D721Med (cell line): ENCODE measurements around the gene SLC39A2.
A peak's percentile ranks its signal among the peaks of the same experiment; 100 is the strongest.
"Not testable (repeated sequence)": the region's sequence is repeated elsewhere in the genome, so short reads cannot be mapped to it uniquely, and the experiment has no call there.

Experiments used
- DNase-seq: peaks from one replicate; pipeline ENCODE4 v3.0.0; 2011; ENCODE audit warnings: low spot score; ENCODE audit not compliant: insufficient read length
- FAIRE-seq: peaks from 2 replicates; lab custom pipeline; 2011; peaks lifted over from hg19 to GRCh38; lab: Jason Lieb, UNC
- CTCF ChIP-seq: IDR thresholded peaks from 2 replicates; pipeline ENCODE4 v1.5.1; 2012; ENCODE audit warnings: mild to moderate bottlenecking, control low read depth; ENCODE audit not compliant: insufficient read depth; ENCODE audit errors: missing control alignments

SLC39A2 gene

GRCh38 chr14:21037156-21037555, 38.1 kb downstream of the SLC39A2 start:
- TF ChIP-seq CTCF = no peak
- no peak for FAIRE-seq

GRCh38 chr14:21038441-21039422, 39.6 kb downstream of the SLC39A2 start:
- DNase-seq (no peak), FAIRE-seq (no peak)
- TF ChIP-seq CTCF = no peak

More at GRCh38 chr14:21037156-21037555, 38.1 kb downstream of the SLC39A2 start:
- DNase-seq = peak; percentile 34

- TF ChIP-seq CTCF = peak; percentile 48
- DNase-seq = no peak
- FAIRE-seq = no peak
These were observed 40.7 kb downstream of the SLC39A2 start for GRCh38 chr14:21039585-21040369.

- TF ChIP-seq CTCF = no peak
- no peak for FAIRE-seq
- no peak for DNase-seq
These were observed 41.4 kb downstream of the SLC39A2 start for GRCh38 chr14:21040370-21040925.

- not testable (repeated sequence) for DNase-seq, FAIRE-seq
These were observed 41.8 kb downstream of the SLC39A2 start for GRCh38 chr14:21040941-21041340.

GRCh38 chr14:21041676-21042433, 42.8 kb downstream of the SLC39A2 start, which contains the start of gene RNASE7:
TSS of gene RNASE7 (plus strand) at chr14:21042362. CDS start at chr14:21042993, 631 bp downstream.
- no peak for FAIRE-seq
- no peak for DNase-seq
- TF ChIP-seq CTCF = no peak

- TF ChIP-seq CTCF = no peak
- no peak for FAIRE-seq
- no peak for DNase-seq
These were observed 43.8 kb downstream of the SLC39A2 start for GRCh38 chr14:21042918-21043317.
